GM19395 (cell line): ENCODE data around the gene GPC6.

ENCODE experiments used
- ATAC-seq: cut with Tn5 transposase; IDR thresholded peaks from one replicate; pipeline ENCODE4 v1.9.1; 2021; ENCODE audit warnings: mild to moderate bottlenecking, moderate library complexity; ENCODE audit not compliant: unreplicated experiment

GPC6 gene

DNA sequence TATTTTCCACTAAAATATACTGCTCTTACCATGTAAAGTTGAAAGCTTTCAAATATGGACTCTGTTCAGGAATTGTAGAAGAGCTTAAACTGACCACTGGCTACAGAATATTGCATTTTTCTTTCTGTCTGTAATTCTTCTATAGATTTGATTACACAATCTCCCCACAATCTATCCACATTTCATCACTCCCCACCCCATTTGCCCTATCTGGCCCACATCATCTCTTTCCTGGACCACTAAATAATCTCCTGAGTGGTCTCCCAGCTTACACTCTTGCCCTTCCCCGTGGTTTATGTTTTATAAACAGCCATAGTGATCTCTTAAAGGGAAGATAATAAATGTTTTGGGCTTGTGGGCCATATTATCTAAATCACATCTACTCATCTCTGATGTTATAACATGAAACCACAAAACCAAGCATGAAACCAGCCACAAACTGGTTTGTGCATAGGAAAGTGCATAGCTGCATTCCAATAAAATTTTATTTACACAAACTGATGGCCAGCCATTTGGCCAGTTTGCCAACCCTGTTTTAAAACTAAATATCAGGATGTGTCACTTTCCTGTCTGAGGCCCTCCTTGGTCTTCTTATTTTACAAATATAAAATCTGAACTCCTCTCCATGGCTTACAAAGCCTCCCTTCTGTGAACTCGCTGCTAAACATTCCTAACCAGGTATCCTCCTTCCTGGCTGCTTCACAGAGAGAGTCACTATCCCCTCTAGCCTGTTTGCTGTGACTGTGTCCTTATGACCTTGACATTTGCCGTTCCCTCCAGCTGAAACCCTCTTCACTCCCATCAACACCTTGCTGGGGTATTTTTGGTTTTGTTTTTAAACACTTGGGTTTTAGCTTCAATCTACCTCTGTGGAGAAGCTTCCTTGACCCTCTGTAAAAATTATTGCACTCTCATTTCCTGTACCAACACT lies 500.9 kb downstream of the GPC6 start:
- ATAC-seq = no peak

DNA sequence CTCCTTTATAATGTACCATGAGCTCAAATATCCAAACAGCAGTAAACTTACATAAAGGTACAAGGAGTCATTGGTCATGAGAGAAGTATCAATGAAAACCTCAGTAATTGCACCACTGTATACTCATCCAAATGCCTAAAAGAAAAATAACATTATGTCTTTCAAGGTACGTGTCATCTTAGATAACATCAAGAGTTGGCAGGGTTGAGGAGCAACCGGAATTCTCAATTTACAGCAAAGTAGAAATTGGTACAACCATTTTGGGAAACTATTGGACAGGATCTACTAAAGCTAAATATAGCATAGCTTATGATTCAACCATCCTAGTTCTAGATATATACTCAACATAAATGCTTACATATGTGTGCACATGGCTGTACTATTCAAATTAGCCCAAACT lies 502.8 kb downstream of the GPC6 start:
- no peak for ATAC-seq

DNA sequence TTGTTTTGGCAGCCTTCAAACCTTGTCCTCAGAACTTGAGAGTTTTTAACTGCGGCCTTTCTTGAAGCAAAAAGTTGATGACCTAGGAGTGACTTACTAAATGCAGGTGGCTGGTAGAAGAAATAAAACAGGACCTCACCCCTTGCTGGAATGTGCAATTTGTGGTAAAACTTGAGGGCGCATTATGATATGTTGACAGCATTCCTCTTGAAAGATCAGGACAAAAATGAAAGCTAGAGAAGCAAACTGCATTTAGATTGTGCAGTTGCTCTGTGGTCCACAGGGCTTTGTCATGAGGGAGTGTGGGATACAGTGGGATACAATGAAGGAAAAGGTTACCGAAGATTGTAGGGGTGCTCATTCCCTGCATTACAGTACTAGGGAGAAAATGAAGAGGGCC lies 504.2 kb downstream of the GPC6 start:
- no peak for ATAC-seq

DNA sequence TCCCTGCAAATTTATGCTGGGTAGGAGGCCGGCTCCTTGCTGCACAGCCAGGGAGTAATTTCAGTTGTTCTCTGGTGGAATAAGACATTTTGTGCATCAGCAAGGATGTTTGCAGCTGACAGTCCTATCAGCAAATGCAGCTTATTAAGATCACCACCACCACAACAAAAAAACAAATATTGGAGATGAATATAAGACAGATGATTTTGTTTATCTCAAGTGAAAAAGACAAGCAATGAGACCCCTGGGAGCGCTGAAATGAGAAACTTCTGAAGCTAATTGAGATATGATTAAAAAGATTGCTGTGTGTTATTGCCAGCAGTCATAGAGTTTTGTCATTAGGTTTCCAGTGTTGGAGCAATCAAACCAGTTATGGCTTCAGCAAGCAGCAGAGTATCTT lies 505.6 kb downstream of the GPC6 start:
- no peak for ATAC-seq

DNA sequence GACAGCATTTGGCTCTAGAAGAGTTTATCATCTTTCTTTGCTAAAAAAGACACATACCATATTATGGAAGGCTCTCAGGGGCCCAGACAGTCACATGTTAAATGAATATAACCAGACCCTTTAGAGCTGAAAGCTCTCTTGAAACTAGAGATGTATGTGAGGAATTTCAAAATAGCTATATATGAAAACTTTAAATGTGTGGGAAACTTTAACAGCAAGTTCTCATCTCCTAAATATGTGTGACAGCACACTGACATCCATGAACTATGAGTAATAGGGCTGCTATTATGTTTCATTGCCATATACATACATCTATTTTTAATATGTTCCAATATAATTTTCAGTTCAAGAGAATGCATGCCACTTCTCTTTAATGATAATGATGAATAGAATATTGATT lies 509.5 kb downstream of the GPC6 start:
- no peak for ATAC-seq

DNA sequence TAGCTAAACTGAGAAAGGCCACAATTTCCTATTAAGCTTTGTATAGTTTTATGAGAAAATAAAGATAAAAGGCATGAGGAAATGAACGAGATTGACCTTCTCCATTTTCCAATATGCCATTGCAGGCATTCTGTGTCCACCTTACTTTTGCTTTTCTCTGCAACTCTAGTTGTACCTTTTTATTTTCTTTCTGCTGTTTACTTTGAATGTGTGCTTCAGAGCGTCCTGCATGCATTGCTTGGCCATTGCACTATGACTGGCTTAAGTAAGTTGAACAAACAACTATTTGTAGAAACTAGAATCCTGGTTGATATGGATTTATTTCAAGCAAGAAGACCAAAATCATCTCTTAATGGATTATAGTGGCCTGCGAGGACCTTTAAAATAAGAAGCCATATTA lies 510.3 kb downstream of the GPC6 start:
- no peak for ATAC-seq

DNA sequence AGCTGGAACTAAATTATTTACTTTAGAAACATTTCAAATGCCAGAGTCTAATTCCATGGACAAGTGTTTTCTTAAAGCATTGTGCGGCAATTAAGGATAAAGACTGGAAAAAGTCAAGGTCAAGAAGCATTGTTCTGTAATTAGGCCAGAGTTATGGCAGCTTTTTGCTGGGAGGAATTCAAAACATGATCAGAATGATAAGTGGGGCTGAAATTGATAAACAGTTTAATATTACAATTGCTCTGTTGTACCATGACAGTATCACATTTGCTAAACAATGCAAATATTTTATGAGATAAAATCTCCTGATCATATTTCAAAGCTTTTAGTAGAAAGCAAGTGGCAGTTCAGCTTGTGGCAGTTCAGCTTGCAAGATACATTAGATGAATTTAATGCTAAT lies 513.7 kb downstream of the GPC6 start:
- no peak for ATAC-seq

DNA sequence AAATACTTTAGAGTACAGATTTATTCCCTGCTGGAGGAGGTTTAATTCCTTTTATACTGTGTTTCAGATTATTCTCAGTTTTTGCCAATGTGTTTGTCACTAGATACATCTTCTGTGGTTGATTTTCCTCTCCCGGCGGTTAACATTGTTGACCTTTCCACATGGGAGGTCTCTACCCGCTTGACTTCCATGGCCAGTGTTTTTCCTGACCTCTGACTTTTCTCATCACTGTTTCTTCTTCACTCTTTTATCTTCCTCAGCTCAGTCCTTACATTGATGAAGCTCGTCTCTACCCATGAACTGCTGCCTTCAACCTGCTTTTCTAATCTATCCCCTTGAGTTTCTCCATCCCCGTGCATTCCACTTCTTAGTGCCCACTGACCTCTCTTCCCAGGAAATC lies 517.4 kb downstream of the GPC6 start:
- no peak for ATAC-seq

DNA sequence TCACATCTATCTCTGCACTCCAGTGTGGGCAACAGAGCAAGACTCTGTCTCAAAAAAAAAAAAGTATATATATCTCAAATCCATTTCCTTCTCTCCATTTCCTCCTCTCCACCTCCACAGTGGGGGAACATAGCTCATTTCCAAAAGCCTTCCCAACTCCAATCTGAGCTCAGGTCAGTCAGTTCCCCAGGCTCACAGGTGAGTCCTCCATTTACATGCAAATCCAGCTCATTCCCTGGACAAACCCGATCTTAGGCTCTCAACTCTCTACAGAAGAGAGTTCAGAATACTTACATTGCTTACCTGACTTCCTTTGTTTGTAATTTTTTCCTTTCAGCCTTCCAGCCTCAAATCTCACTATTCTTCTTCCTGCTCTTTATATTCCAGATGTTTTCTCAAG lies 518.3 kb downstream of the GPC6 start:
- ATAC-seq = no peak

DNA sequence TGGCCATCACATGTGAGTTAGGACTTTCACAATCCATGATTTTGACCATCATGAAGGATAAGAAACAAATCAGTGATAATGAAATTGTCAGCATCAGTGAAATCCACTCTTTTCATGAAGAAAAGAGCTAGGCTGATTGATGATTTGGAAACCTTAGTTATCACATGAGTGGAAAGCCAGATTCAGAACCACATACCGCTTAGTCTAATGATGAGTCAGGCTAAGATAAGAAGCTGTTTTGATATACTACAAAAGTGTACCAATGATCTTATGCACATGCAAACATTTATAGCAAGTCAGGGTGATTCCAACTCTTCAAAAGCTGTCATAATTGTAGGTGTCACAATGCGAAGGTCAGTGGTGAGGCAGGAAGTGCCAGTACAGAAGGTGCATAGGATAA lies 519.3 kb downstream of the GPC6 start:
- no peak for ATAC-seq

DNA sequence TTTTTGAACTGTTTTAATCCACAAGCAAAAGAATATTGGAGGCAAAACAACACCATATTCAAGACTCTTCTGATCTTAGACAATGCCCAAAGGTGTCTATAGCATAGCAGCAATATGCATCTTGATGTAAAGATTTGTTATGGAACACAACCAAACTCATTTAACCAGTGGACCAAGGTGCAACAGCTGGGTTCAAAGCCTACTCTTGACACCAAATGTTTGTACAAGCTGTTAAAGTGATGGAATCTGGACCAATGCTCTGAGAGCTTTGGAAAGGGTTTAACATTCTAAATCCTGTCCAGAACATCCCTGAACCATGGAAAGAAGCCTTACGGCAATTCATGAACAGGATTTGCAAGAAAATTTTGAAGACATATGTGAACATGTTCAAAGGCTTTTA lies 520.0 kb downstream of the GPC6 start:
- no peak for ATAC-seq

DNA sequence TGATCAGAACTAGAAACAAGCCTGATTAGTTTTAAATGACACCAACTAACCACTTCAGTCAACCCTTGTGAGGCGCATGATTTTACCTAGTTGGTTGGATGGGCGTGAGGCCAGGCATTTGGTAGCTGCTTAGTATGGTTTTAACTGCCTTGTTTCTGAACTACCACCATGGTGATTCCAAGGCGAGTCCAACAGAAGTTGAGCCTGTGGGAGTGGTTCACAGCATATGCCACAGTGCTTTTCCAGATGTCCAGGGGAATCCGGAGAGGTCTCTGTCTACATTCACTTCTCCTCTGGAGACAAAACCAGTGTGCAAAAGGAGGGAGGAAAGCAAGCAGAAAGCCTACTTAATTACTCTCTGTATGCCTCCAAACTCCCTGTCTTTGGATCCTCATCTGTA lies 524.1 kb downstream of the GPC6 start:
- ATAC-seq = no peak

DNA sequence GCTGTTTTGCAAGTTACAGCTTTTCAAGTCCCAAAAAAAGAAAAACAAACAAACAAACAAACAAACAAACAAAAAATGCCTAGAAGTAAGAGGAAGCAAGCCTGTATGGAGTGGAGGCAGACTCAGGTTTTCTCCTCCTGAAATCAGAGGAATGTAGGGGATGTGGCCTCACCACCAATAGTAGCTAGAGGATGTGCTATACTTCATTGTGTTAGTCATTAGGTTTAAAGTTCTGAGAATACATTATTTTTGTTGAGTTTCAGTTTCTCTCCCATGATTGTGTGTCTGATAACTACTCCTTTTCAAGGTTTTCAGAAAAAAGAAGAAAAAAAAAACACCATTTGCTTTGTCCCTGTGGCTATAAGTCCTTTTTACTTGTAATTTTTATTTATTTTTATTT lies 524.5 kb downstream of the GPC6 start:
- no peak for ATAC-seq

DNA sequence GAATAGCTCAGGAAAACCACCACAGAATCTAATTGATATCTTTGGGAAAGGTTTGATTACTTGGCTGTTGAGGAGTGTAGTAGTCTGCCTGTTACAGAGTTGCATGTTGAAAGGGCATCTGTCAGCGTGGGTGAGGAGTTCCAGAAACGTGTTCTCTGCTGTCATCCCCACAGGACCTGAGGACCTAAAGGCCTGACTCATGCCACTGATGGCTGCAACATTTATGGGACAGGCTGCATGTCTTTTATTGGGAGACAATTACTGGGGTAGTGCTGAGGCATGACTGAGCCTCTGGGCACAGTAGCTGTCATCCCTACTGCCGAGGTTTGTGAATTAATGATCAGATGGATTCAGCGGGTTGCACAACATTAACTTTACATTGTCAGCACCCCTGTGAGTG lies 525.9 kb downstream of the GPC6 start:
- ATAC-seq = no peak

DNA sequence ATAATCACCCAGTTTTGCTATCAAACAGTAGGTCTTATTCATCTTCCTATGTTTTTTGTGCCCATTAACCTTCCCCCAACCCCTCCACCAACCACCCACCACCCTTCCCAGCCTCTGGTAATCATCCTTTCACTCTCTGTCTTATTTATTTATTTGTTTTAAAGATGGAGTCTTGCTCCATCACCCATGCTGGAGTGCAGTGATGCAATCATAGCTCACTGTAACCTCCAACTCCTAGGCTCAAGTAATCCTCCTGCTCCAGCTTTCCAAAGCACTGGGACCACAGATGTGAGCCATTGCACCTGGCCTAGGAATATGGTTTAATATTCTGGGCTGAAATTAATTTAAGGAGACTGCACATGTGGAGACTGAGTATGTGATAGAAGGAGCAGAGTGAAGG lies 527.0 kb downstream of the GPC6 start:
- no peak for ATAC-seq

DNA sequence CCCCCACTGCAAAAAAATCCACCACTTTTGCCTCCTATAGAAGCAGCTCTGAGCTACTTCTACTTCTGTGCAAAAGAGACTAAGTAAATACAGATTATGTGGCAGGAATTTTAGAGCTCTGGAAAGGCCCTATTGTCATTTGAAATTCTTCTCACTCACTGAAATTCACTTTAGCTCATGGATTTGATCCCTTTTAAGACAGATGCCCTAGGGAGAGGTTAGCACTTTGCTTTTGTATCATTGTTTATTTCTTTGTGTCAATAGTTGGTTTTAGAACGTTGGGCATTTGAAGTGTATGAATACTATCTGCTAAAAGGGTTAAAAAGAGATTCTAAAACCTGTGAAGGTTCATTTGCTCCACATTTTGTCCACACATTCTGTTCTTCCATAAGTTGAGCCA lies 528.7 kb downstream of the GPC6 start:
- no peak for ATAC-seq

DNA sequence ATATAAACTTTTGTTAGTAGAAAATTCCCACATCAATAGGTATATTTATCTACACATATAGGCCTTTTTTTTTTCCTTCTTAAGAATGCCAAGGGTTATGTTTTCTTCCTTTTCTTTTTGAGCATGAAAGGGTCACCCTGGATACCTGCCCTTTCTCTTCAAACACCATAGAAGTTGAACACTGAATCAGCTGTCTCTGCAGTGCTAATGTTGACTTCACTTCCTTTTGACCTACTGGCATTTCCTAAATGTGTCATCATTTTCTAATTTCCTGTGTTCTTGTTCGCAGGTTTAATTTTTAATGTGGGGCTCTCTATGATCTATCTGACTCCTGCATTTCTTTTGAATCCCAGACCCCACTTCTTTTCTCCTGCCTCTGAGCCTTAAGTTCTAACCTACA lies 532.0 kb downstream of the GPC6 start:
- no peak for ATAC-seq

DNA sequence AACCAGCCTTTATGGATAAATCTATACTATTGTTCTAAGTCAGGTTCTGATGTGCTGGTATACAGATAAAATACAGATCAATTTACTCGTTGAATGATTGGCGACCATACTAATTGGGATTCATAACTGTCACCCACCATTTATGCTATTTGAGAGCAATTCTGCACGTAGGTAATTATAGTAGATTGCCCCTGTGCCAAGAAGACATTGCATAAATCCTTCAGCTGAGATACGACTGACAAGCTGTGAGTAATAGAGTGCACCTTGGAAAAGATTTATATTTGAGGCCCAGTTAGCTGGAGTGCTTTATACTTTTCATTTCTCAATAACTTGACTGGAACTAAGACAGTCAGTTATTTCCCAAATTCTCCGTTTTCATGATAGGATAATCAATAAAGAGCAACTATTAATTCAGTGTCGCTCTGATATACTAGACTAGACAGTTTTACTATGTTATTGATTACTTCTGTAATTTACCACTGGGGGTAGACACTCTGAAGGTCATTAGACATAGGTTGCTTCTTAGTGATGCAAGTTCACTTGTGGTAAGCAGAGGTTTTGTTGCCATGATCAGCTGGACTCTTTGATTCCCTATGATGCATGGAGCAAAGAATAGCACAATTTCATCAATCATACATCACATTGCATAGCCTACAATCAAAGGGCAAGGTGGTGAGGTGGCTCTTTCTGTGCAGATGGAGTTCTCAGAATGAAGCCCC lies 536.3 kb downstream of the GPC6 start:
- no peak for ATAC-seq

DNA sequence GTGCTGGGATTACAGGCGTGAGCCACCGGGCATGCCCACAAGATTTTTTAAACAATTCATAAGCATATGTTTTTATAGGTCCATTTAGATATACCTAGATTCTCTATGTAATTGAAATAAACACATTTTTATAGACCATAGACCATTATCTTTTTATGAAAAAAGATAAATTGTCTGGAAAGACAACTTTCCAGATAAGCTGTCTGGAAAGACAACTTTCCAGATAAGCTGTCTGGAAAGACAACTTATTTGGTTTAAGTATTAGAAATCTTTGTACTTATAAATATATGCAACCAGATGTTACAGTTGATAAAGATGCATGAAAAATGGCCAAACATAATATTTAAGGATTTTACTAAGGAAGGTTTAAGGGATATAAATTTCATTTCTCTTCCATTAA lies 538.5 kb downstream of the GPC6 start:
- no peak for ATAC-seq

DNA sequence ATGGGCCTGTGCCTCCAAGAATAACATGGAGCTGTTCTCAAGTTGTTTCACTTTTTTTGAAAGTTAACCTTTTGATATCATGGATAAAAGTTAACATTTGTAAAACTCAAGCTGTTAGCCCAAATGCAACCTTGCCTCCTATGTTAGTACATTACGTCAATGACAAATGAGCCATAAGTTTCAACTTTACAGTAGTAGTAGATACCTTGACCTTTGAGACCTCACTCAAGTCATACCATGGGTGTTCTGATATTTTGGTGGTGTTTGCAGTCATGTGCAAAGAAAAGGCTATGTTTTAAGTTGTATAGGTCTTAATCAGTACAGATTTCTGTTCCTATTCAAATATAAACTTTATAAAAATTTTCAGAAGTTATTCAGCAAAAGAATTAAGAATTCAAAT lies 539.2 kb downstream of the GPC6 start:
- no peak for ATAC-seq

DNA sequence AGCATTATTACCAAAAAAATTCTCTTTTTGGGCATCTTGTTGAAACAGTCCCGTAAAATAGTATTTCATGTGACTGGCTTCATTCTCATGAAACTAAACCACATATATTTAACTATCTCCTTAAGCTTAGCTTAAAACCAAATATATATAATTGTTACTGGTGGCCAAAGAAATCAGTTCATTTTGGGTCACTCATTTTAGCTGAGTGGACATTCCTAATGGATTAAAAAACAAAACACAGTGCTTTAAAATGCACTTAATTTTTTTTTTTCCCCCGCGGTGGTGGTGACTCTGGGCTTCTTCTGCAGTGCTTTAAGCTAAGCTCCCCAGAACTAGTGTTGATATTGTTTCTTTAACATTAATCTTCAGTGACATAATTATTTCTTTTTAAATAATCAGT lies 540.1 kb downstream of the GPC6 start:
- no peak for ATAC-seq

DNA sequence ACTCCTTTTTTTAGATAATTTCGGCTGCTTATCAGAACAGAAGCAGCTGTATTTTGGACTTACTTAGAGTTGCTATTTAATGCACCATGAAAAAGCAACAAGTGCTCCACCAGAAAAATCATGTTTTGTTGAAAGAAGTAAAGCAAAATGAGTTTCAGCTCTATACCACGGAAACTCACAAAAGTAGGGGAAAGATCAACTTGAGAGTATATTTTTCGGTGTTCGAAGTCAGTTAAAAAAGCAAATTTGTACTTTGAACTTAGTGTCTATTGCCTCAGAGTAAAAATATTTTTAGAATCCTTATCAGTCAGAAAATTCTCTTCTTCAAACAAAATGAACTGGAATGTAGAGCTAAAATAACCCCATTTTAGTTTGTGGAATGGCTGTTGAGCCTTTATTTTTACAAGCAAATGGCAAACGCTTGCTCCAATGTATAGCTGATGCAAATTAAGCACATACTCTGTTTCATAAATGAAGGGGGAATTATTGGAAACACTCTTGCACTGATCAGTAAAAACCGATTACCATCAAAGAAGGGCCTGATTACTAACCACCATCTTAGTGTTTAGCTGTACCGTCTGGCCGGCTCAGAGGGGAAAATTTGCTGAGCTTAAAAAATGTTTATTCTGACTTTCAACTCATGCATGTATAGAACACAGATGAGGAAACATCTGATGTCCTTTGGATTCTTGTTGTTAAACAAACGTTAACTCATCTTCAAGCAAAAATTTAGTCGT lies 540.7 kb downstream of the GPC6 start:
- no peak for ATAC-seq
